Body of pancreas (tissue), 4 donors: ENCODE data around the gene NUDCD2.

Source experiments
- CTCF ChIP-seq, 7 experiments: fragments of 450-650 bp in 4 of 7; fragments of 200-600 bp in 3 of 7; sonication (generic) in 3 of 7; IDR thresholded peaks; one replicate each; pipeline ENCODE4 v1.5.1; 2016 to 2019; ENCODE audit warnings: antibody characterized with exemption in 7 of 7
- POLR2A ChIP-seq, 3 donors: fragments of 450-650 bp; IDR thresholded peaks; one replicate each; pipeline ENCODE4 v1.6.1; 2016; ENCODE audit warnings: antibody characterized with exemption in 3 of 3, mild to moderate bottlenecking in 2 of 3

GRCh38 chr5:163503106-163504078 lies 43.5 kb upstream of the NUDCD2 start:
- peak in 3 of 7 experiments; percentile 19 to 36 (median 29) for TF ChIP-seq CTCF (IDR thresholded peaks at IDR 0.05)
- peak in 2 of 3 donors; percentile 60 to 64 for TF ChIP-seq POLR2A (IDR thresholded peaks at IDR 0.05)
